DMS79 (cell line): ENCODE results near the gene TBC1D5.
"Not testable (repeated sequence)": the region's sequence is repeated elsewhere in the genome, so short reads cannot be mapped to it uniquely, and the experiment has no call there.

Experiments
- DNase-seq: peaks from one replicate; lab custom pipeline; 2025; lab: John Stamatoyannopoulos, UW

TBC1D5 gene

GRCh38 chr3:17355591-17355990, 386.8 kb downstream of the TBC1D5 start:
- no peak for DNase-seq

- no peak for DNase-seq
Measured at GRCh38 chr3:17354341-17354740, 388.1 kb downstream of the TBC1D5 start.

- DNase-seq, result no peak
Measured at GRCh38 chr3:17352620-17353019, 389.8 kb downstream of the TBC1D5 start.

GRCh38 chr3:17351193-17351592, 391.2 kb downstream of the TBC1D5 start:
- not testable (repeated sequence) for DNase-seq

- DNase-seq, result no peak
Measured at GRCh38 chr3:17349093-17349492, 393.3 kb downstream of the TBC1D5 start.

GRCh38 chr3:17342119-17342518, 400.3 kb downstream of the TBC1D5 start:
- no peak for DNase-seq

- DNase-seq, result no peak
Measured at GRCh38 chr3:17340693-17341092, 401.7 kb downstream of the TBC1D5 start.

GRCh38 chr3:17340261-17340660, 402.2 kb downstream of the TBC1D5 start:
- DNase-seq, result no peak

- DNase-seq, result peak; percentile 20
Measured at GRCh38 chr3:17339132-17339575, 403.3 kb downstream of the TBC1D5 start.

GRCh38 chr3:17336291-17336690, 406.1 kb downstream of the TBC1D5 start:
- DNase-seq, result peak; percentile 9

- no peak for DNase-seq
Measured at GRCh38 chr3:17333893-17334292, 408.5 kb downstream of the TBC1D5 start.

GRCh38 chr3:17333446-17333845, 409.0 kb downstream of the TBC1D5 start:
- no peak for DNase-seq

GRCh38 chr3:17330660-17331059, 411.8 kb downstream of the TBC1D5 start:
- DNase-seq, result no peak

- DNase-seq, result no peak
Measured at GRCh38 chr3:17329927-17330326, 412.5 kb downstream of the TBC1D5 start.

GRCh38 chr3:17322106-17322793, 420.2 kb downstream of the TBC1D5 start:
- DNase-seq, result no peak

GRCh38 chr3:17320266-17320665, 422.2 kb downstream of the TBC1D5 start:
- no peak for DNase-seq

GRCh38 chr3:17315897-17316296, 426.5 kb downstream of the TBC1D5 start:
- no peak for DNase-seq

- DNase-seq, result no peak
Measured at GRCh38 chr3:17314171-17314570, 428.3 kb downstream of the TBC1D5 start.

- no peak for DNase-seq
Measured at GRCh38 chr3:17313746-17314145, 428.7 kb downstream of the TBC1D5 start.

GRCh38 chr3:17310983-17311382, 431.4 kb downstream of the TBC1D5 start:
- no peak for DNase-seq

- no peak for DNase-seq
Measured at GRCh38 chr3:17307887-17308286, 434.5 kb downstream of the TBC1D5 start.

GRCh38 chr3:17307482-17307881, 434.9 kb downstream of the TBC1D5 start:
- DNase-seq, result no peak

GRCh38 chr3:17304969-17305368, 437.5 kb downstream of the TBC1D5 start:
- no peak for DNase-seq

- no peak for DNase-seq
Measured at GRCh38 chr3:17302774-17303173, 439.7 kb downstream of the TBC1D5 start.
